ENCODE data around the gene TCN1. TPM values are rescaled to one million over a fixed set of nuclear protein-coding genes. Genes with fewer than 3 reads are reported as not detected.
"Not testable (repeated sequence)": the region's sequence is repeated elsewhere in the genome, so short reads cannot be mapped to it uniquely, and the experiment has no call there.

Gene TCN1
- total and polyA plus RNA-seq, 2 of the 8 experiments (the other 6 are each of a cell fraction or from before 2014, with no cell fraction given), result not detected

- H3K9ac ChIP-seq (replicated peaks in 1 of 4; ENCODE audit: extremely low read depth in 1 of 4, low read depth in 3 of 4, low read length in 3 of 4); H3K36me3 ChIP-seq (ENCODE audit: control insufficient read depth in 2 of 4, insufficient read depth in 4 of 4, low read length in 3 of 4); H3K23ac ChIP-seq (ENCODE audit: insufficient read length); H3K56ac ChIP-seq (replicated peaks; ENCODE audit: insufficient read length, low read depth, low read length); H2BK12ac ChIP-seq (ENCODE audit: low read depth, low read length); H3K4me3 ChIP-seq (ENCODE audit: extremely low read depth in 1 of 4, insufficient read depth in 2 of 4, low read depth in 3 of 4, low read length in 4 of 4); POLR2A ChIA-PET (ENCODE audit: partially characterized antibody); H2AFZ ChIP-seq (ENCODE audit: low read length); FAIRE-seq; H3K23me2 ChIP-seq (ENCODE audit: low read depth, low read length); H2BK20ac ChIP-seq (ENCODE audit: low read length); H3K79me2 ChIP-seq (ENCODE audit: control insufficient read depth in 1 of 2, insufficient read depth in 2 of 2, low read length in 2 of 2); H3K27ac ChIP-seq (ENCODE audit: low read depth, low read length); H2AK5ac ChIP-seq (ENCODE audit: low read depth, low read length); H2BK120ac ChIP-seq (replicated peaks; ENCODE audit: low read depth, low read length); H3K79me1 ChIP-seq (ENCODE audit: low read depth, low read length); H3K27me3 ChIP-seq (replicated peaks in 1 of 4; ENCODE audit: control insufficient read depth in 3 of 4, extremely low read depth in 1 of 4, insufficient read depth in 3 of 4, low read length in 3 of 4); H3K18ac ChIP-seq (ENCODE audit: extremely low read depth, low read length); H3K4ac ChIP-seq (replicated peaks; ENCODE audit: insufficient read length, low read depth, low read length); H3K4me1 ChIP-seq (replicated peaks in 1 of 4; ENCODE audit: control insufficient read depth in 3 of 4, insufficient read depth in 4 of 4, low read length in 3 of 4); H3K14ac ChIP-seq (ENCODE audit: insufficient read length); H2BK5ac ChIP-seq (ENCODE audit: low read depth, low read length); H4K91ac ChIP-seq (replicated peaks; ENCODE audit: insufficient read length, low read length); H3K4me2 ChIP-seq (ENCODE audit: insufficient read depth in 1 of 2, low read depth in 2 of 2, low read length in 2 of 2); H3K9me3 ChIP-seq (ENCODE audit: insufficient read depth in 2 of 2, low read depth in 1 of 2, low read length in 1 of 2); H4K20me1 ChIP-seq (replicated peaks in 1 of 2; ENCODE audit: control insufficient read depth in 1 of 2, insufficient read depth in 2 of 2, low read length in 2 of 2); H2BK15ac ChIP-seq (ENCODE audit: low read length); DNase-seq (ENCODE audit: low read depth in 1 of 2, low spot score in 2 of 2); H4K8ac ChIP-seq (ENCODE audit: extremely low read depth, insufficient read depth, low read length); H4K5ac ChIP-seq (ENCODE audit: insufficient read length, low read depth, low read length): not testable (repeated sequence)
- CTCF ChIA-PET (ENCODE audit: partially characterized antibody), result interaction anchor here (1.1 to 1.5 kb wide), 2 partner anchors 32 to 64 kb away, joined by 4 read pairs; no protein-coding TSS in a partner anchor
Measured at GRCh38 chr11:59887156-59887555, 20.9 kb upstream of the TCN1 start.

Data from H1 (cell line).